Panc1 (cell line): ENCODE data around the gene PDZD2. TPM values are rescaled to one million over a fixed set of nuclear protein-coding genes. Genes with fewer than 3 reads are reported as not detected.

ENCODE experiments used
- ATAC-seq: fragments of 200-7000 bp; cut with Tn5 transposase; 2 replicates; pipeline ENCODE4 v1.9.1; 2020; ENCODE audit warnings: mild to moderate bottlenecking, moderate library complexity
- BruUV-seq: library from RNA; stranded (reverse); fragments of 400-500 nt; replicated peaks from 2 replicates; lab custom pipeline; 2021; lab: Mats Ljungman, UMichigan
- CTCF ChIA-PET: fragments of 300-600 bp; sonication (Branson Sonifier 250); formaldehyde crosslinking; loops from one replicate; lab custom pipeline; 2022; ENCODE audit warnings: antibody characterized with exemption; lab: Charles Lee
- POLR2A ChIA-PET: fragments of 300-600 bp; sonication (Branson Sonifier 250); formaldehyde crosslinking; loops from one replicate; lab custom pipeline; 2022; ENCODE audit warnings: antibody characterized with exemption; lab: Charles Lee
- DNase-seq: peaks from one replicate; pipeline ENCODE4 v3.0.0-alpha.2; 2010; ENCODE audit warnings: low read depth, low spot score
- H3K27ac ChIP-seq: 2 replicates; pipeline ENCODE4 v1.5.1; 2011; ENCODE audit warnings: mild to moderate bottlenecking, low read length, inconsistent platforms
- H3K27me3 ChIP-seq: fragments of 200-500 bp; sonication (Bioruptor generic); 2 replicates; pipeline ENCODE4 v1.6.0; 2014; ENCODE audit warnings: low read length, inconsistent platforms; ENCODE audit not compliant: control insufficient read depth, insufficient read depth
- H3K36me3 ChIP-seq: fragments of 200-500 bp; sonication (Bioruptor generic); 2 replicates; pipeline ENCODE4 v1.5.1; 2014; ENCODE audit warnings: inconsistent platforms, mild to moderate bottlenecking, low read length, moderate library complexity; ENCODE audit not compliant: control insufficient read depth, insufficient read depth
- H3K4me1 ChIP-seq: 2 replicates; pipeline ENCODE4 v1.5.1; 2011; ENCODE audit warnings: inconsistent platforms, mild to moderate bottlenecking, low read length, moderate library complexity; ENCODE audit not compliant: control insufficient read depth, insufficient read depth
- H3K4me3 ChIP-seq, 2 experiments: 2 replicates each; pipeline ENCODE4 v1.5.1; 2011 to 2012; ENCODE audit warnings: low read depth in 2 of 2, low read length in 2 of 2, mild to moderate bottlenecking in 2 of 2, inconsistent platforms in 1 of 2, moderate library complexity in 1 of 2
- H3K9me3 ChIP-seq: fragments of 200-500 bp; sonication (Bioruptor generic); 2 replicates; pipeline ENCODE4 v1.5.1; 2014; ENCODE audit warnings: low read depth, mild to moderate bottlenecking, inconsistent platforms, low read length, moderate library complexity; ENCODE audit not compliant: control insufficient read depth, insufficient read depth
- CTCF ChIP-seq: fragments of 450-650 bp; IDR thresholded peaks from 2 replicates; pipeline ENCODE4 v1.5.1; 2017; ENCODE audit warnings: mild to moderate bottlenecking
- POLR2AphosphoS5 ChIP-seq: IDR thresholded peaks from 2 replicates; pipeline ENCODE4 v1.6.1; 2012; ENCODE audit warnings: mild to moderate bottlenecking, low read depth, low read length, moderate library complexity
- REST ChIP-seq, 2 experiments: IDR thresholded peaks; 2 replicates each; pipeline ENCODE4 v1.6.1; 2011 to 2012; ENCODE audit warnings: low read depth in 2 of 2, control low read depth in 1 of 2, low read length in 1 of 2, mild to moderate bottlenecking in 1 of 2, moderate library complexity in 1 of 2; ENCODE audit not compliant: insufficient read depth in 1 of 2
- SIN3A ChIP-seq: IDR thresholded peaks from 2 replicates; pipeline ENCODE4 v1.6.1; 2012; ENCODE audit warnings: low read depth, mild to moderate bottlenecking, low read length, moderate library complexity, borderline replicate concordance; ENCODE audit not compliant: insufficient read depth
- TCF7L2 ChIP-seq: IDR thresholded peaks from 2 replicates; pipeline ENCODE4 v1.6.1; 2011; ENCODE audit warnings: mild to moderate bottlenecking, low read depth, low read length, inconsistent platforms
- in situ Hi-C: cut with HindIII; loops from 2 replicates; pipeline ENCODE4 v1.10.0; 2016; ENCODE audit warnings: low sequenced_read_pairs, low pct_unique_long_range_greater_than_20kb
- intact Hi-C: fragments of 100-400 bp; cut with micrococcal nuclease; formaldehyde crosslinking; loops from one replicate; pipeline ENCODE4 v1.10.0; 2022; ENCODE audit not compliant: unreplicated experiment
- total RNA-seq: library from RNA; stranded (reverse); gene quantifications from one replicate; pipeline ENCODE4 v1.2.1, GENCODE V29; 2021; ENCODE audit not compliant: unreplicated experiment

PDZD2 gene
- total RNA-seq, 1 experiment from 2014 or later, result 0.10 TPM

GRCh38 chr5:31966936-31967335 lies 328.0 kb downstream of the PDZD2 start:
- BruUV-seq, result no TSS peak
- H3K4me1 ChIP-seq, result no peaks in the 10 kb centered on the region
- ChIA-PET POLR2A (interaction anchor here (0.6 kb wide), 1 partner anchor 270 kb away, joined by 3 read pairs; no protein-coding TSS in a partner anchor), CTCF (no interaction called here)
- intact Hi-C loops, result no loop called here
- H3K27ac ChIP-seq, result no peak overlapping the region
- in situ Hi-C loops, result no loop called here
- ATAC-seq (no peak), DNase-seq (no peak)
- H3K27me3 ChIP-seq, result no peaks in the 10 kb centered on the region
- TF ChIP-seq TCF7L2 (no peak), POLR2AphosphoS5 (no peak), SIN3A (no peak), REST (IDR thresholded peaks at IDR 0.05; ENCODE audit: insufficient read depth in 1 of 2, low read depth in 2 of 2, low read length in 1 of 2) (no peak), CTCF (no peak)
- no peaks in the 10 kb centered on the region for H3K36me3 ChIP-seq
- H3K9me3 ChIP-seq, result no peaks in the 10 kb centered on the region
- H3K4me3 ChIP-seq, result no peak overlapping the region

- Histone ChIP-seq H3K36me3 (no peaks in the 10 kb centered on the region), H3K27me3 (no peaks in the 10 kb centered on the region), H3K27ac (no peak overlapping the region), H3K4me1 (no peaks in the 10 kb centered on the region), H3K9me3 (no peaks in the 10 kb centered on the region), H3K4me3 (no peak overlapping the region)
- in situ Hi-C loops (no loop called here), intact Hi-C loops (no loop called here)
- ChIA-PET POLR2A (interaction anchor here (0.6 kb wide), 1 partner anchor 270 kb away, joined by 3 read pairs; no protein-coding TSS in a partner anchor), CTCF (no interaction called here)
- ATAC-seq (no peak), DNase-seq (no peak)
- TF ChIP-seq TCF7L2 (no peak), SIN3A (no peak), REST (IDR thresholded peaks at IDR 0.05; ENCODE audit: insufficient read depth in 1 of 2, low read depth in 2 of 2, low read length in 1 of 2) (no peak), POLR2AphosphoS5 (no peak), CTCF (no peak)
- no TSS peak for BruUV-seq
These were observed 328.5 kb downstream of the PDZD2 start for GRCh38 chr5:31967461-31967860.
